GM12878 (cell line): ENCODE results near the gene ULBP2. TPM values are rescaled to one million over a fixed set of nuclear protein-coding genes. Genes with fewer than 3 reads are reported as not detected.

ENCODE experiments used
- ATAC-seq: fragments of 200-7000 bp; cut with Tn5 transposase; 3 replicates; pipeline ENCODE4 v1.9.1; 2020; ENCODE audit warnings: mild to moderate bottlenecking, moderate library complexity
- BruUV-seq: library from RNA; stranded (reverse); fragments of 400-500 nt; replicated peaks from 2 replicates; lab custom pipeline; 2021; lab: Mats Ljungman, UMichigan
- CTCF ChIA-PET: fragments of 300-600 bp; sonication (Branson Sonifier 250); formaldehyde crosslinking; extraction: SDS; loops from one replicate; lab custom pipeline; 2021; ENCODE audit warnings: inconsistent platforms; lab: Yijun Ruan, JAX
- POLR2A ChIA-PET: fragments of 350-600 bp; formaldehyde crosslinking; extraction: SDS; loops from one replicate; lab custom pipeline; 2021; ENCODE audit warnings: inconsistent platforms; lab: Charles Lee
- RAD21 ChIA-PET: fragments of 300-600 bp; sonication (Branson Sonifier 250); formaldehyde crosslinking; loops from one replicate; lab custom pipeline; 2023; ENCODE audit warnings: antibody characterized with exemption; ENCODE audit not compliant: unreplicated experiment; lab: Charles Lee
- SMC1A ChIA-PET: fragments of 300-600 bp; sonication (Branson Sonifier 250); formaldehyde crosslinking; loops from one replicate; lab custom pipeline; 2023; ENCODE audit not compliant: unreplicated experiment, uncharacterized antibody; lab: Charles Lee
- DNase-seq: peaks from one replicate; pipeline ENCODE4 v3.0.0-alpha.2; 2011; ENCODE audit warnings: low read depth, low spot score
- FAIRE-seq: peaks from 3 replicates; lab custom pipeline; 2011; peaks lifted over from hg19 to GRCh38; lab: Jason Lieb, UNC
- H2AFZ ChIP-seq: 2 replicates; pipeline ENCODE4 v1.6.0; 2011; ENCODE audit warnings: low read depth, low read length, control low read depth; ENCODE audit not compliant: control insufficient read depth
- H3K27ac ChIP-seq: 2 replicates; pipeline ENCODE4 v1.5.1; 2011; ENCODE audit warnings: control low read depth; ENCODE audit not compliant: control insufficient read depth, insufficient read depth
- H3K27me3 ChIP-seq, 2 experiments: replicated peaks in 1 of 2; 2 replicates each; pipeline versions ENCODE4 v1.6.0 to v1.6.1; 2011; ENCODE audit warnings: low read length in 1 of 2; ENCODE audit not compliant: control insufficient read depth in 2 of 2, insufficient read depth in 2 of 2
- H3K36me3 ChIP-seq, 2 experiments: 2 replicates each; pipeline ENCODE4 v1.5.1; 2011; ENCODE audit warnings: low read length in 1 of 2; ENCODE audit not compliant: control insufficient read depth in 2 of 2, insufficient read depth in 2 of 2
- H3K4me1 ChIP-seq: 2 replicates; pipeline ENCODE4 v1.6.1; 2011; ENCODE audit warnings: mild to moderate bottlenecking, low read length, moderate library complexity, mixed read lengths; ENCODE audit not compliant: control insufficient read depth, insufficient read depth
- H3K4me2 ChIP-seq: 2 replicates; pipeline ENCODE4 v1.6.0; 2011; ENCODE audit warnings: control low read depth; ENCODE audit not compliant: control insufficient read depth, insufficient read depth
- H3K4me3 ChIP-seq: fragments of 200-600 bp; sonication (generic); 2 replicates; pipeline ENCODE4 v1.5.1; 2016
- H3K79me2 ChIP-seq: 2 replicates; pipeline ENCODE4 v1.6.0; 2011; ENCODE audit warnings: low read length; ENCODE audit not compliant: control insufficient read depth, insufficient read depth
- H3K9ac ChIP-seq: 2 replicates; pipeline ENCODE4 v1.8.0; 2011; ENCODE audit warnings: low read length, control low read depth, mixed read lengths; ENCODE audit not compliant: control insufficient read depth, insufficient read depth
- H3K9me3 ChIP-seq: replicated peaks from 3 replicates; pipeline ENCODE4 v1.5.1; 2011; ENCODE audit warnings: mild to moderate bottlenecking, low read length; ENCODE audit not compliant: control insufficient read depth, insufficient read depth
- H4K20me1 ChIP-seq: 2 replicates; pipeline ENCODE4 v1.6.0; 2011; ENCODE audit not compliant: control insufficient read depth, insufficient read depth
- ATF2 ChIP-seq: IDR thresholded peaks from 2 replicates; pipeline ENCODE4 v1.6.1; 2012; ENCODE audit warnings: low read length, inconsistent platforms
- CHD2 ChIP-seq: IDR thresholded peaks from 2 replicates; pipeline ENCODE4 v1.6.1; 2011; ENCODE audit warnings: low read depth, low read length, improper control_type of control experiment, borderline replicate concordance
- ESRRA ChIP-seq: IDR thresholded peaks from 2 replicates; pipeline ENCODE4 v1.6.1; 2012; ENCODE audit warnings: mild to moderate bottlenecking, low read length, improper control_type of control experiment
- POLR2AphosphoS5 ChIP-seq: IDR thresholded peaks from 2 replicates; pipeline ENCODE4 v1.6.1; 2011; ENCODE audit warnings: mild to moderate bottlenecking, low read length, inconsistent platforms
- SMAD1 ChIP-seq: fragments of 450-650 bp; IDR thresholded peaks from 2 replicates; pipeline ENCODE4 v1.6.1; 2018; ENCODE audit warnings: mild to moderate bottlenecking, low read depth; ENCODE audit not compliant: partially characterized antibody
- YBX1 ChIP-seq: fragments of 450-650 bp; IDR thresholded peaks from 2 replicates; pipeline ENCODE4 v1.6.1; 2016; ENCODE audit warnings: antibody characterized with exemption
- WGBS: methylation state at CpG from one replicate; pipeline ENCODE4 v1.1.6; 2016; ENCODE audit warnings: low lambda C conversion rate; ENCODE audit not compliant: insufficient replicate concordance, insufficient coverage; ENCODE audit errors: missing lambda C conversion rate; 5-methylcytosine and 5-hydroxymethylcytosine counted together
- in situ Hi-C: fragments of 300-500 bp; cut with MboI; formaldehyde crosslinking; loops from 9 replicates; pipeline ENCODE4 v1.14.3; 2018; ENCODE audit warnings: mixed read lengths
- intact Hi-C: fragments of 100-400 bp; cut with micrococcal nuclease; formaldehyde crosslinking; loops from one replicate; pipeline ENCODE4 v1.14.2; 2022; ENCODE audit not compliant: unreplicated experiment
- polyA plus RNA-seq, 11 experiments: library from polyadenylated mRNA; depleted of rRNA in 4 of 11; unstranded in 6 of 11; stranded (reverse) in 5 of 11; fragments of >200 nt; fragmentation: Nextera tagmentation in 4 of 11; fragmentation: Illumina TruSeq in 1 of 11; extraction: Ambion mirVana in 4 of 11; extraction: Trizol in 1 of 11; gene quantifications; 1 replicate in 1 of 11; 2 replicates in 10 of 11; pipeline versions ENCODE4 v1.2.1 to v1.2.3, GENCODE V29; 2011 to 2016; ENCODE audit warnings: inconsistent platforms in 2 of 11, missing spikeins in 2 of 11, low read depth in 1 of 11
- total RNA-seq, 4 experiments: library from RNA; depleted of rRNA in 3 of 4; stranded (reverse); fragments of >200 nt in 3 of 4; fragmentation: Illumina TruSeq in 1 of 4; extraction: Trizol in 1 of 4; gene quantifications; 2 replicates each; pipeline versions ENCODE4 v1.2.1 to v1.2.3, GENCODE V29; 2013 to 2021

ULBP2 gene
- total and polyA plus RNA-seq, 10 of the 15 experiments (the other 5 are each of a cell fraction or from before 2014, with no cell fraction given), result 0.16 to 2.5 (median 0.22) TPM; not detected in 3

- H3K36me3 ChIP-seq, result no peaks in the 10 kb centered on the region
- no peaks in the 10 kb centered on the region for H3K9me3 ChIP-seq
- 47% methylated on average over 6 of the region's 6 CpGs for WGBS
- ChIA-PET SMC1A (no interaction called here), CTCF (interaction anchor here (0.6 to 1.6 kb wide), 5 partner anchors 76 to 464 kb away, joined by 3 to 10 read pairs (median 4); no protein-coding TSS in a partner anchor), POLR2A (no interaction called here), RAD21 (interaction anchor here (1.3 kb wide), 1 partner anchor 86 kb away, joined by 5 read pairs; no protein-coding TSS in a partner anchor)
- H3K27me3 ChIP-seq, result peaks cover 5 to 11% of the 10 kb centered on the region in 2 experiments
- ATAC-seq (no peak), DNase-seq (no peak), FAIRE-seq (no peak)
- H3K79me2 ChIP-seq, result no peaks in the 10 kb centered on the region
- no peak overlapping the region for H2AFZ ChIP-seq
- H3K4me1 ChIP-seq, result no peaks in the 10 kb centered on the region
- no peak overlapping the region for H3K9ac ChIP-seq
- in situ Hi-C loops, result loop anchor here (10.0 kb wide), 1 partner anchor 883 kb away; no protein-coding TSS in a partner anchor
- no peak overlapping the region for H3K4me2 ChIP-seq
- intact Hi-C loops, result loop anchor here (10.0 kb wide), 3 partner anchors 207 to 883 kb away; no protein-coding TSS in a partner anchor
- H3K27ac ChIP-seq, result no peak overlapping the region
- TF ChIP-seq CHD2 (no peak), YBX1 (no peak), SMAD1 (no peak), ATF2 (no peak), ESRRA (no peak), POLR2AphosphoS5 (no peak)
- H3K4me3 ChIP-seq, result no peak overlapping the region
- no peaks in the 10 kb centered on the region; the same call in 1 of the 2 replicates for H4K20me1 ChIP-seq
- BruUV-seq, result no TSS peak
Measured at GRCh38 chr6:149931501-149931900, 10.3 kb upstream of the ULBP2 start.
